ENCODE results near the gene RC3H1.
"Not testable (repeated sequence)": the region's sequence is repeated elsewhere in the genome, so short reads cannot be mapped to it uniquely, and the experiment has no call there.

RC3H1 gene

DNA sequence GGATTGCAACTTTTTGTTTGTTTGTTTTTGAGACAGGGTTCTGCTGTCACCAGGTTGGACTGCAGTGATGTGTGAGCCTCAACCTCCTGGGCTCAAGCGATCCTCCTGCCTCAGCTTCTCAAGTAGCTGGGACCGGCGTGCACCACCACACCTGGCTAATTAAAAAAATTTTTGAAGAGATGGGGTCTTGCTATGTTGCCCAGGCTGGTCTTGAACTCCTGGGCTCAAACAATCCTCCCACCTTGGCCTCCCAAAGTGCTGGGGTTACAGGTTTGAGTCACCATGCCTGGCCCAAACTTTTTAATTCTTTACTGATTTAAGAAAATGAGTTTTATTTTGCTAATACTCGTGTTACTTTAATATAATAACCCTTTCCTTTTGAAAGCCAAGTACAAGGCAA, 73.6 kb downstream of the RC3H1 start:
- no peak for DNase-seq

- DNase-seq: no peak
These were observed 75.7 kb downstream of the RC3H1 start for GRCh38 chr1:173946380-173946921.

- DNase-seq: no peak
These were observed 85.1 kb downstream of the RC3H1 start for GRCh38 chr1:173937062-173937461.

- no peak for DNase-seq
These were observed 87.7 kb downstream of the RC3H1 start for GRCh38 chr1:173934440-173934839.

- DNase-seq: not testable (repeated sequence)
These were observed 91.6 kb downstream of the RC3H1 start for GRCh38 chr1:173930541-173930940.

DNA sequence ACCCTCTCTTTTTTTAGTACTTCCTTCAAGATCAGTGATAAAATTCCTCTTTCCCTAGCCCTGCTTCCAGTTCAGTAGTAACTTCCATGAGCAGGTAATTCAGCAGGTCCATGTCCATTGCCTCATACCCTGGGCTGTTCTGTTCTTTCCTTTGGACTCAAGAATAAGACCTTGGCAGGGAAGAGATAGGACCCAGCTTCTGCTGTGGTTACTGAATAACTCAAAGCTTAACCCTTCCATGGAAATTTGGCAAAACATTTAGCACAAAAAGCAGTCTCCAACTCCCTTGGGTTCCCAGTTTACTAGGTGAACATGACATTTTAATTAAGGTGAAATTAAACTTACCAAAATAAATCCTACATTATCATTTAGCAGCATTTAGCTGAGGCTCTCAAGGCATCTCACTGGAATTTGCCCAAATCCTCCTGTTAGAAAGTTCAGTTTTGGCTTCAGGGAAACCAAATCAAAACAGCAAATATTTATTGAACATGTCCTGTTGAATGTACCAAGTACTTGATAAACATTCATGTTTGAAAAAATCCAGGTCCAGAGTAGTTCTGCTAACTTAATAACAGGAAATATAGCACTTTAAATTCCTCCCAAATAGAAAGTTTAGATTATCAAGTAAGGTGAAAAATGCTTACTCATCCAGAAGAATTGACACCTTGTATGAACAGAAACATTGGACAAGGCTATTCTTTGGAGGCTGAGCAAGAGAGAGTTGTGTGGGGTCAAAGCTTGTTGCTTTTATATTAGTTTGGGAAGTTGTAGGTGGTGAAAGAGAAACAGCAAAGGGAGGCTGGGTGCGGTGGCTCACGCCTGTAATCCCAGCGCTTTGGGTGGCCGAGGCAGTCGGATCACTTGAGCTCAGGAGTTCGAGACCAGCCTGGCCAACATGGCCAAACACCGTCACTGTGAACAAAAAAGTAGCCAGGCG, 96.6 kb downstream of the RC3H1 start:
- no peak for DNase-seq

- no peak for DNase-seq
These were observed 101.3 kb downstream of the RC3H1 start for GRCh38 chr1:173920861-173921260.

DNA sequence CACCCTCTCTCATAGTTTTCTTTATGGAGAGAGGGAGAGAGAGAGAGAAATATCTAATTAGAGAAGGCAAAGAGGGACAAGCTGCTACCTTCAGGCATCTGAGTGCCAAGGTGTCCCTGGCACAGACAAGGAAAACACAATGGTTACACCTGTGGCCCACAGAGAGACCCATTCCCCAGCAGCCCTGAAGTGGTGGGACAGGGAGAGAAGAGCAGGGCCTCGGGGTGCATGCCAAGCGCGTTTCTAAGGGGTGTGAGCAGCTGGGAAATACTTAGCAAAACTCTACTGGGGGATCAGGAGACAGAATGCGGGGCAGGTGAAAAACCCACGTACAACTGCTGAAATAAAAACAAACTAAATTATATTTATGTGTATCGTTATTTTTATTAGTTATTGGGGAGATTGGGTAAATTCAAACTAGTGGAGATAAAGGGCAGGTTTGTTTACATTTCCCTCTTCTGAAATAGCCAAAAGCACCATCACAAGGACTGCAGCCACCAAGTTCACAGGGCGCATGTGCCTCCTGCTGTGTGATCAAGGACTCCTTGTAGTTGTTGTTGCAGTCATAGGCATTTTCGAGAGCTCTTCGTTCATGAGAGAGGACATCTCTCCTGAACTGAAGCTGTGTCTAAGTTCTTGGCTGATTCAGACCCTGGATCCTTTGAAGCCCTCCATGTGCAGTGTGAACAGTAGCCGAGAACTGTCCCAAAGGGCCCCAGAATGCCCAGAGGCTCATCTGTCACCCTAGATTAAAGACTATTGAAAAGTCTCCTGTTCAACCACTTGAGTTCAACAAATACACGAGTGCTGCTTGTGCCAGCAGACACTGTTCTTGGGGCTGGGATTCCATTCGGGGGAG, 104.3 kb downstream of the RC3H1 start:
- DNase-seq: no peak

DNA sequence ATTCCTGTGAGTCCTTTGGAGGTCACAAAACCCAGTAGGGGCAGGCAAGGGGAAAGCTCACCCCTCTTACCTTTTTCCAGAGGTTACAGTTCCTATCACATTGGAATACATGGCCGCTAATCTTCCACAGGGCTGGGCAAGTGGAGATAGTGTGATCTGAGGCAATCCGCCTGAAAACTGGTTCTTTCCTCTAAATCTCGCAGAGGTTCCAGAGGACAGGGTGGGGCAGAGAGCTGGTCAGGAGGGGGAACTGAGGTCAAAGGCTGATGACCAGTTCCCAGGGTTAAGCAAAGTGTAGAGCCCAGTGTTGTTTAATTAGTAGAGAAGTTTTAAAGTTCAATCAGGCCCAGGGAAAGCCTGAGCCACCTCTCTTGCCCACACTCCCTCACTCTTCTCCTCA, 105.0 kb downstream of the RC3H1 start, which contains the start of gene SERPINC1:
SERPINC1 (minus strand) TSS at position 179 of the 400 bp plus-strand sequence; CDS start at position 111, 68 bp downstream.
- DNase-seq: no peak

- no peak for DNase-seq
These were observed 105.5 kb downstream of the RC3H1 start for GRCh38 chr1:173916667-173917066.

DNA sequence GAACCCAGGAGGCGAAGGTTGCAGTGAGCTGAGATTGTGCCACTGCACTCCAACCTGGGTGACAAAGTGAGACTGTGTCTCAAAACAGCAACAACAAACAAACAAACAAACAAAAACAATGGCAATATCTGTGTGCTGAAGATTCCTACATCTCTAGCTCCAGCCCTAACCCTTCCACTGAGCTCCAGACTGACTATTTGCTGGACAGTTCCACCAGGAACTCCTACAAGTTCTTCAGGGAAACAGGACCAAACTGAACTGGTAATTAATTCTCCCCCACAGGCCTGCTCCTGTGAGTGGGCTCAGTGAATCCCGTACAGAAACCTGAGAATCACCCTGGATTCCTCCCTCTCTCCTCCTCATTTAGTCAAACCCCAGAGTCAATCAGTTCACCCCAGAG, 106.6 kb downstream of the RC3H1 start:
- DNase-seq: no peak

DNA sequence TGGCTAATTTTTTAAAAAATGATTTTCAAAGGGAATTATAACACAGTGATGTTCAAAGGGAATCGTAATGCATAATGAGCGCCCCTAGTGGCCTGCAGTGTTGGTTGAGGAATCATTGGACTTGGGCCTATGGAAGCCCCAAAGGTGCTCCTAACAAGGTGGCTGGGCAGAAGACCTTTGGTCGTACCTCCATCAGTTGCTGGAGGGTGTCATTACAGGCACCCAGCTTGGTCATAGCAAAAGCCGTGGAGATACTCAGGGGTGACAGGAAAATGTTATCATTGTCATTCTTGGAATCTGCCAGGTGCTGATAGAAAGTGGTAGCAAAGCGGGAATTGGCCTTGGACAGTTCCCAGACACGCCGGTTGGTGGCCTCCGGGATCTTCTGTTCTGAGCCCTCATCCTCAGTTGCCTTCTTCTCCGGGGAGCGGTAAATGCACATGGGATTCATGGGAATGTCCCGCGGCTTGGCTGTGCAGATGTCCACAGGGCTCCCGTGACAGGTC, 107.7 kb downstream of the RC3H1 start:
- DNase-seq: peak; percentile 28 to 47 (median 36)

- no peak for DNase-seq
These were observed 109.0 kb downstream of the RC3H1 start for GRCh38 chr1:173913111-173913510.

GRCh38 chr1:173903827-173904531, 118.2 kb downstream of the RC3H1 start:
- DNase-seq: no peak

- no peak for DNase-seq
These were observed 121.2 kb downstream of the RC3H1 start for GRCh38 chr1:173900992-173901391.

DNA sequence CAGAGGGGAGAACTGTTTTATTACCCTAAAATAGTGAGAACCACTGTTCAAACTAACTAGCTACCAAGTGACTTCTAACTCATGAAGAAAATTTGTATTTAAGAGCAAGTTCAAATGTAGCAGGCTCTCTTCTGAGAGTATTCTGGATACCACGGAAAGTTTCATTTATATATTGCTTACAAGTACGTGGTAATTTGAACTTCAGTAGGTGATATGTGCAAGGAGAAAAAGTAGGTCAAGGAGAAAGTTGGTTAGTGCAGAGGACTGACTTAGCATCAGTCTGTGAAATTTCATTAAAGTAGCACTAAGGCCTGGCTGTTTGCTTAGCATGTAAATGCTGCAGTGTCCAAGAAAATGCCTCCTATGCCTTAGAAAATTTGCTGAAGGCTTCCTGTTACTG, 121.7 kb downstream of the RC3H1 start:
- no peak for DNase-seq

- no peak for DNase-seq
These were observed 128.0 kb downstream of the RC3H1 start for GRCh38 chr1:173894189-173894588.

DNA sequence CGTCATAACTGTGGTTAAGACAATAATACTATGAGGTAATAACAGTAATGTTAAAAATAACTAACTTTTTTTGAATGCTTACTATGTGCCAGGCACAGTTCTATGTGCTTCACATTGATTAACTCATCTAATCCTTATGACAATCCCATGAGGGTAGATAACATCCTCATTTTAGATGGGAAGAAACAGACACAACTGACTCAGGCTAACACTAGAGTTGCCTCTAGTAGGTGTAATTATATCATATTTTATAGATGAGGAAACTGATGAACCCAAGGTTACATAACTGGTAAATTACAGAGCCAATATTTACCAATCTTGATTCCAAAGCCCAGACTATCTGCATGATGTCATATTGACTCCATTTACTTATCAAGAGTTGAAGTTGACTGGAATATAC, 128.5 kb downstream of the RC3H1 start:
- peak; percentile 2 to 65 (median 34) for DNase-seq

DNA sequence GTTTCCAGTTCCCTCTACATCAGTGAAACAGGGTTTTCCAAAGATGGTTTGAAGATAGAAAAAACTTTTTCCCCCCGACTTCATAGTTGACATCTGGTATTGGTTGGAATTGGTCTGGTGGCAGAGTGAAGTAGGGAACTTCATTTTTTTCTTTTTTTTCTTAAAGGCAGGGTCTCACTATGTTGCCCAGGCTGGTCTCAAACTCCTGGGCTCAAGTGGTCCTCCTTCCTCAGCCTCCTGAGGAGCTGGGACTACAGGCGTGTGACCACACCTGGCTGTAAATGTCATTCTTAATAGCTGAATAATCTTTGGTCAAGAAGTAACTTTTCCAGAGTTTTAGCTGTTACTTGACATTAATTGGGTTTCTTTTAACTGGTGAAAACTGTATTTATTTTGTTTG, 132.3 kb downstream of the RC3H1 start:
- DNase-seq: no peak

- DNase-seq: no peak
These were observed 133.4 kb downstream of the RC3H1 start for GRCh38 chr1:173888749-173889148.

DNA sequence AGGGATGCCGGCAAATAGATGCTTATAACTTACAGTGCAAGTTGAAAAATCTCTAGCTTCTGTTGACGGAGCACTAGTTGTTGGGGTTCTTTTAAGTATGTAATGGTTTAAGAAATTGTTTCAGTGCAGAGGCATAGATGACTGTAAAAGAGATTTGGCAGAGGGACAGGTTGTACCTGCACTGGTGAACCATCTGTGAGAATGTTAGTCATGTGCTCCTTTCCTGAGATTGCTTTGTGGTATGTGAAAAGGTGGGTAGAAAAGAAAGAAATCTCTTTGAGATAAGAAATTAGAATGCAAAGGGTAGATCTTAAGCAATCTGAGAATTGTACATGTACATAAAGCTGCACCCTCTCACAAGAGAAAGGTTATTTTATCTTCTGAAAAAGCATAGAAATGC, 134.5 kb downstream of the RC3H1 start:
- DNase-seq: no peak

All from suppressor macrophage (primary cell).